Muscle of leg (tissue), 11 donors: Measurements from ENCODE around the gene SSBP2. TPM values are rescaled to one million over a fixed set of nuclear protein-coding genes. Genes with fewer than 3 reads are reported as not detected.
"Not testable (repeated sequence)": the region's sequence is repeated elsewhere in the genome, so short reads cannot be mapped to it uniquely, and the experiment has no call there.

ENCODE experiments used
- DNase-seq: peaks from one replicate; pipeline ENCODE4 v3.0.0; 2013
- H3K27ac ChIP-seq: one replicate; pipeline ENCODE4 v1.5.1; 2013; ENCODE audit warnings: mild to moderate bottlenecking, low read length, control low read depth
- H3K27me3 ChIP-seq: one replicate; pipeline ENCODE4 v1.6.1; 2013; ENCODE audit warnings: low read length; ENCODE audit not compliant: control insufficient read depth, insufficient read depth
- H3K36me3 ChIP-seq: one replicate; pipeline ENCODE4 v1.6.1; 2013; ENCODE audit warnings: low read length; ENCODE audit not compliant: control insufficient read depth, insufficient read depth
- H3K4me1 ChIP-seq: one replicate; pipeline ENCODE4 v1.6.1; 2013; ENCODE audit warnings: low read length; ENCODE audit not compliant: control insufficient read depth, insufficient read depth
- H3K4me3 ChIP-seq: one replicate; pipeline ENCODE4 v1.5.1; 2013; ENCODE audit warnings: low read length, control low read depth
- H3K9me3 ChIP-seq: replicated peaks from 2 replicates; pipeline ENCODE4 v1.6.1; 2013; ENCODE audit warnings: low read depth, low read length; ENCODE audit not compliant: control insufficient read depth
- WGBS: methylation state at CpG from one replicate; pipeline ENCODE4 v1.1.5; 2013; ENCODE audit warnings: missing lambda C conversion rate; ENCODE audit not compliant: insufficient coverage; 5-methylcytosine and 5-hydroxymethylcytosine counted together
- polyA plus RNA-seq, 8 donors: library from polyadenylated mRNA; unstranded; fragments of 120-200 nt; gene quantifications; one replicate each; pipeline versions ENCODE4 v1.2.1 to v1.2.3, GENCODE V29; 2013; ENCODE audit warnings: inconsistent platforms in 1 of 8, low replicate concordance in 1 of 8; ENCODE audit not compliant: insufficient read length in 8 of 8, insufficient read depth in 1 of 8
- total RNA-seq: library from RNA; stranded (reverse); fragments of 120-200 nt; gene quantifications from one replicate; pipeline ENCODE4 v1.2.4, GENCODE V29; 2013

The SSBP2 gene
- total and polyA plus RNA-seq, 9 donors = 40.8 to 57.8 (median 51.9) TPM

GRCh38 chr5:81630684-81631083 lies 120.2 kb downstream of the SSBP2 start:
- Histone ChIP-seq H3K36me3 (no peaks in the 10 kb centered on the region), H3K4me1 (no peaks in the 10 kb centered on the region), H3K27me3 (no peaks in the 10 kb centered on the region), H3K27ac (no peak overlapping the region), H3K9me3 (no peaks in the 10 kb centered on the region), H3K4me3 (no peak overlapping the region)
- no CpG with 5 or more reads among the region's 2 CpGs for WGBS
- DNase-seq = no peak

- no peaks in the 10 kb centered on the region for H3K27me3 ChIP-seq
- H3K4me3 ChIP-seq = no peak overlapping the region
- H3K36me3 ChIP-seq = peaks cover 2% of the 10 kb centered on the region
- no CpG with 5 or more reads among the region's 1 CpG for WGBS
- DNase-seq = no peak
- no peaks in the 10 kb centered on the region for H3K4me1 ChIP-seq
- H3K9me3 ChIP-seq = no peaks in the 10 kb centered on the region
- no peak overlapping the region for H3K27ac ChIP-seq
These were observed 120.9 kb downstream of the SSBP2 start for GRCh38 chr5:81629986-81630385.

GRCh38 chr5:81628061-81628460 lies 122.8 kb downstream of the SSBP2 start:
- H3K27ac ChIP-seq, H3K4me1 ChIP-seq, H3K4me3 ChIP-seq, H3K36me3 ChIP-seq, DNase-seq, H3K9me3 ChIP-seq, H3K27me3 ChIP-seq: not testable (repeated sequence)
- no CpG with 5 or more reads among the region's 4 CpGs for WGBS

- no peaks in the 10 kb centered on the region for H3K27me3 ChIP-seq
- peak; percentile 54 for DNase-seq
- no peaks in the 10 kb centered on the region for H3K9me3 ChIP-seq
- H3K4me3 ChIP-seq = no peak overlapping the region
- peaks cover 2% of the 10 kb centered on the region for H3K36me3 ChIP-seq
- no peaks in the 10 kb centered on the region for H3K4me1 ChIP-seq
- H3K27ac ChIP-seq = peak overlapping the region; percentile 32
- WGBS = no CpG with 5 or more reads among the region's 1 CpG
These were observed 124.4 kb downstream of the SSBP2 start for GRCh38 chr5:81626524-81626923.

- Histone ChIP-seq H3K4me3 (no peak overlapping the region), H3K27ac (no peak overlapping the region), H3K36me3 (peaks cover 7% of the 10 kb centered on the region), H3K9me3 (peaks cover 5% of the 10 kb centered on the region), H3K4me1 (no peaks in the 10 kb centered on the region), H3K27me3 (no peaks in the 10 kb centered on the region)
- no peak for DNase-seq
- 100% methylated on average over 4 of the region's 7 CpGs for WGBS
These were observed 141.0 kb downstream of the SSBP2 start for GRCh38 chr5:81609810-81610375.

GRCh38 chr5:81608976-81609375 lies 141.9 kb downstream of the SSBP2 start:
- DNase-seq = no peak
- WGBS = 83% methylated on average over 1 of the region's 1 CpG

GRCh38 chr5:81607693-81608092 lies 143.2 kb downstream of the SSBP2 start:
- no peak overlapping the region for H3K4me3 ChIP-seq
- H3K36me3 ChIP-seq = peaks cover 8% of the 10 kb centered on the region
- H3K27me3 ChIP-seq = no peaks in the 10 kb centered on the region
- peaks cover 5% of the 10 kb centered on the region for H3K9me3 ChIP-seq
- WGBS = no CpG with 5 or more reads among the region's 1 CpG
- H3K27ac ChIP-seq = no peak overlapping the region
- DNase-seq = no peak
- no peaks in the 10 kb centered on the region for H3K4me1 ChIP-seq

More at GRCh38 chr5:81608976-81609375, 141.9 kb downstream of the SSBP2 start:
- no peak overlapping the region for H3K4me3 ChIP-seq
- H3K36me3 ChIP-seq = peaks cover 5% of the 10 kb centered on the region
- H3K27me3 ChIP-seq = no peaks in the 10 kb centered on the region
- no peak overlapping the region for H3K27ac ChIP-seq
- peaks cover 5% of the 10 kb centered on the region for H3K9me3 ChIP-seq
- H3K4me1 ChIP-seq = no peaks in the 10 kb centered on the region

GRCh38 chr5:81606150-81606549 lies 144.7 kb downstream of the SSBP2 start:
- H3K27me3 ChIP-seq = no peaks in the 10 kb centered on the region
- WGBS = no CpG with 5 or more reads among the region's 2 CpGs
- H3K4me1 ChIP-seq = no peaks in the 10 kb centered on the region

GRCh38 chr5:81605299-81605698 lies 145.6 kb downstream of the SSBP2 start:
- Histone ChIP-seq H3K27me3 (no peaks in the 10 kb centered on the region), H3K27ac (no peak overlapping the region), H3K4me1 (no peaks in the 10 kb centered on the region), H3K9me3 (peaks cover 5% of the 10 kb centered on the region), H3K4me3 (no peak overlapping the region), H3K36me3 (peaks cover 12% of the 10 kb centered on the region)
- DNase-seq = no peak
- no CpG with 5 or more reads among the region's 2 CpGs for WGBS

More at GRCh38 chr5:81606150-81606549, 144.7 kb downstream of the SSBP2 start:
- Histone ChIP-seq H3K27ac (no peak overlapping the region), H3K9me3 (peaks cover 5% of the 10 kb centered on the region), H3K4me3 (no peak overlapping the region), H3K36me3 (peaks cover 12% of the 10 kb centered on the region)
- DNase-seq = no peak

GRCh38 chr5:81604193-81604592 lies 146.7 kb downstream of the SSBP2 start:
- Histone ChIP-seq H3K27ac (no peak overlapping the region), H3K4me1 (no peaks in the 10 kb centered on the region), H3K27me3 (no peaks in the 10 kb centered on the region), H3K9me3 (no peaks in the 10 kb centered on the region), H3K4me3 (no peak overlapping the region), H3K36me3 (peaks cover 10% of the 10 kb centered on the region)
- peak; percentile 32 for DNase-seq

GRCh38 chr5:81601919-81602318 lies 149.0 kb downstream of the SSBP2 start:
- Histone ChIP-seq H3K27ac (no peak overlapping the region), H3K4me1 (no peaks in the 10 kb centered on the region), H3K4me3 (no peak overlapping the region), H3K9me3 (peaks cover 6% of the 10 kb centered on the region), H3K27me3 (no peaks in the 10 kb centered on the region), H3K36me3 (peaks cover 10% of the 10 kb centered on the region)
- no peak for DNase-seq
- WGBS = no CpG with 5 or more reads among the region's 1 CpG
